DOHH2 (cell line): Measurements from ENCODE around the gene TMEM203.

Experiments
- H3F3A ChIP-seq: fragments of 200-600 bp; sonication (generic), shearing (Covaris generic); 2 replicates; pipeline ENCODE4 v1.6.0; 2016; ENCODE audit warnings: antibody characterized with exemption, mild to moderate bottlenecking; ENCODE audit not compliant: control insufficient read depth, insufficient read depth
- H3K27ac ChIP-seq: fragments of 200-600 bp; sonication (generic); 2 replicates; pipeline ENCODE4 v1.5.1; 2014; ENCODE audit warnings: low read depth, mild to moderate bottlenecking, low read length, moderate library complexity
- H3K27me3 ChIP-seq: fragments of 200-600 bp; sonication (generic); 2 replicates; pipeline ENCODE4 v1.6.1; 2014; ENCODE audit warnings: mild to moderate bottlenecking, low read length, mixed read lengths; ENCODE audit not compliant: control insufficient read depth
- H3K36me3 ChIP-seq: fragments of 200-600 bp; sonication (generic); 2 replicates; pipeline ENCODE4 v1.6.1; 2014; ENCODE audit warnings: mild to moderate bottlenecking, low read length, moderate library complexity, mixed read lengths; ENCODE audit not compliant: control insufficient read depth
- H3K4me1 ChIP-seq: fragments of 200-600 bp; sonication (generic); 2 replicates; pipeline ENCODE4 v1.6.1; 2014; ENCODE audit warnings: mild to moderate bottlenecking, low read length, mixed read lengths; ENCODE audit not compliant: control insufficient read depth
- H3K4me2 ChIP-seq: fragments of 200-600 bp; sonication (generic); 2 replicates; pipeline ENCODE4 v1.6.0; 2014; ENCODE audit warnings: mild to moderate bottlenecking, low read length, moderate library complexity
- H3K4me3 ChIP-seq: fragments of 200-600 bp; sonication (generic); 2 replicates; pipeline ENCODE4 v1.5.1; 2014; ENCODE audit warnings: mild to moderate bottlenecking, low read length, mixed read lengths
- H3K79me2 ChIP-seq: fragments of 200-600 bp; sonication (generic); 2 replicates; pipeline ENCODE4 v1.6.1; 2014; ENCODE audit warnings: mild to moderate bottlenecking, low read length, mixed read lengths; ENCODE audit not compliant: control insufficient read depth
- H3K9me2 ChIP-seq: fragments of 200-600 bp; sonication (generic); replicated peaks from 2 replicates; pipeline ENCODE4 v1.6.1; 2014; ENCODE audit warnings: mild to moderate bottlenecking, low read length, mixed read lengths; ENCODE audit not compliant: control insufficient read depth
- H3K9me3 ChIP-seq: fragments of 200-600 bp; sonication (generic); 2 replicates; pipeline ENCODE4 v1.6.1; 2014; ENCODE audit warnings: antibody characterized with exemption, low read length, mixed read lengths; ENCODE audit not compliant: control insufficient read depth, insufficient read depth
- H4K20me1 ChIP-seq: fragments of 200-600 bp; sonication (generic); 2 replicates; pipeline ENCODE4 v1.6.0; 2014; ENCODE audit warnings: low read depth, mild to moderate bottlenecking, antibody characterized with exemption, low read length, moderate library complexity; ENCODE audit not compliant: control insufficient read depth, insufficient read depth
- CTCF ChIP-seq: fragments of 200-600 bp; sonication (generic); IDR thresholded peaks from one replicate; pipeline ENCODE4 v1.5.1; 2014; ENCODE audit warnings: antibody characterized with exemption, mild to moderate bottlenecking, low read depth, low read length; ENCODE audit not compliant: poor library complexity, severe bottlenecking
- EZH2phosphoT487 ChIP-seq: fragments of 200-600 bp; sonication (generic); IDR thresholded peaks from 2 replicates; pipeline ENCODE4 v1.6.1; 2017; ENCODE audit warnings: borderline replicate concordance, mild to moderate bottlenecking, antibody characterized with exemption, low read length, moderate library complexity, mixed read lengths

The TMEM203 gene

GRCh38 chr9:137175345-137175961, 30.0 kb downstream of the TMEM203 start:
- H3K4me2 ChIP-seq = peak overlapping the region; percentile 16; the same call in 1 of the 2 replicates
- H3K4me3 ChIP-seq = no peak overlapping the region
- no peaks in the 10 kb centered on the region for H3K9me2 ChIP-seq
- peaks cover 6% of the 10 kb centered on the region for H3K27me3 ChIP-seq
- peaks cover 7% of the 10 kb centered on the region for H3F3A ChIP-seq
- peaks cover 5% of the 10 kb centered on the region; the same call in 1 of the 2 replicates for H4K20me1 ChIP-seq
- peaks cover 10% of the 10 kb centered on the region for H3K36me3 ChIP-seq
- no peaks in the 10 kb centered on the region for H3K79me2 ChIP-seq
- H3K4me1 ChIP-seq = peaks cover 24% of the 10 kb centered on the region
- TF ChIP-seq EZH2phosphoT487 = no peak
- TF ChIP-seq CTCF = peak; percentile 56
- H3K27ac ChIP-seq = no peak overlapping the region
- H3K9me3 ChIP-seq = no peaks in the 10 kb centered on the region

- peaks cover 5% of the 10 kb centered on the region; the same call in 1 of the 2 replicates for H4K20me1 ChIP-seq
- H3K79me2 ChIP-seq = no peaks in the 10 kb centered on the region
- H3K9me3 ChIP-seq = no peaks in the 10 kb centered on the region
- peak overlapping the region; percentile 16; the same call in 1 of the 2 replicates for H3K4me2 ChIP-seq
- peaks cover 7% of the 10 kb centered on the region for H3F3A ChIP-seq
- H3K27ac ChIP-seq = no peak overlapping the region
- no peaks in the 10 kb centered on the region for H3K9me2 ChIP-seq
- peaks cover 12% of the 10 kb centered on the region for H3K27me3 ChIP-seq
- no peak overlapping the region for H3K4me3 ChIP-seq
- H3K36me3 ChIP-seq = peaks cover 4% of the 10 kb centered on the region
- H3K4me1 ChIP-seq = peaks cover 24% of the 10 kb centered on the region
- TF ChIP-seq EZH2phosphoT487 (no peak), CTCF (no peak)
These were observed 30.6 kb downstream of the TMEM203 start for GRCh38 chr9:137174722-137175293.

- H3K36me3 ChIP-seq = no peaks in the 10 kb centered on the region; the same call in 1 of the 2 replicates
- peaks cover 5% of the 10 kb centered on the region; the same call in 1 of the 2 replicates for H4K20me1 ChIP-seq
- peaks cover 7% of the 10 kb centered on the region for H3F3A ChIP-seq
- H3K9me2 ChIP-seq = no peaks in the 10 kb centered on the region
- no peak overlapping the region for H3K4me2 ChIP-seq
- TF ChIP-seq EZH2phosphoT487 = no peak
- no peak overlapping the region for H3K27ac ChIP-seq
- no peak overlapping the region for H3K4me3 ChIP-seq
- H3K4me1 ChIP-seq = peaks cover 29% of the 10 kb centered on the region
- no peaks in the 10 kb centered on the region for H3K9me3 ChIP-seq
- H3K27me3 ChIP-seq = peaks cover 20% of the 10 kb centered on the region
- no peaks in the 10 kb centered on the region for H3K79me2 ChIP-seq
These were observed 31.4 kb downstream of the TMEM203 start for GRCh38 chr9:137173796-137174664.
